ENCODE data around the gene NRK. TPM values are rescaled to one million over a fixed set of nuclear protein-coding genes. Genes with fewer than 3 reads are reported as not detected.
A peak's percentile ranks its signal among the peaks of the same experiment; 100 is the strongest.

The NRK gene
- polyA plus RNA-seq, 1 donor, result 4.9 TPM

DNA sequence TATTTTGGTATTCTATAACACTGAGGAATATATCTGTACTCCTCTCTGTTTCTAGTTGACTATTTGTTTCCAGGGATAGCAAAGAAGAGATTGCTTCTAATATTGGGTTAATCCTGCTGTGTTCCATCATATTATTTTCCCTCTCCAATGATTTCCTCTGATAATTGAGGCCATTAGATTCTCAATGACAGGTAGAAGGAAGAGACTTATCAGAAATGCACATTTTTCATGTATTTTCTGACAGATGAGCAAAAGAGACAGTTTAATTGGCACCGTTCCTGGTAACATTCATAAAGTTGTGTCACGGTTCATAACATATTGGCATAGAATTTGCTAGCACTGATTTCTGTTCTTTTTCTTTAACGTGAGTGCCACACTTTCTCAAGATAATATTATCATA, 58.2 kb downstream of the NRK start:
- DNase-seq, result no peak
- H3K4me1 ChIP-seq (ENCODE audit: control insufficient read depth, insufficient read depth, low read length), result no peaks in the 10 kb centered on the region
- H3K9me3 ChIP-seq (ENCODE audit: control insufficient read depth, low read depth, low read length), result no peaks in the 10 kb centered on the region
- H3K36me3 ChIP-seq (ENCODE audit: control insufficient read depth, insufficient read depth, low read length), result no peaks in the 10 kb centered on the region
- no peak overlapping the region for H3K4me3 ChIP-seq (ENCODE audit: low read length)
- H3K27me3 ChIP-seq (ENCODE audit: control insufficient read depth, insufficient read depth, low read length), result no peaks in the 10 kb centered on the region
- H3K27ac ChIP-seq (ENCODE audit: low read length), result no peak overlapping the region
- WGBS (ENCODE audit: insufficient coverage, low lambda C conversion rate), result no CpG with 5 or more reads among the region's 3 CpGs

DNA sequence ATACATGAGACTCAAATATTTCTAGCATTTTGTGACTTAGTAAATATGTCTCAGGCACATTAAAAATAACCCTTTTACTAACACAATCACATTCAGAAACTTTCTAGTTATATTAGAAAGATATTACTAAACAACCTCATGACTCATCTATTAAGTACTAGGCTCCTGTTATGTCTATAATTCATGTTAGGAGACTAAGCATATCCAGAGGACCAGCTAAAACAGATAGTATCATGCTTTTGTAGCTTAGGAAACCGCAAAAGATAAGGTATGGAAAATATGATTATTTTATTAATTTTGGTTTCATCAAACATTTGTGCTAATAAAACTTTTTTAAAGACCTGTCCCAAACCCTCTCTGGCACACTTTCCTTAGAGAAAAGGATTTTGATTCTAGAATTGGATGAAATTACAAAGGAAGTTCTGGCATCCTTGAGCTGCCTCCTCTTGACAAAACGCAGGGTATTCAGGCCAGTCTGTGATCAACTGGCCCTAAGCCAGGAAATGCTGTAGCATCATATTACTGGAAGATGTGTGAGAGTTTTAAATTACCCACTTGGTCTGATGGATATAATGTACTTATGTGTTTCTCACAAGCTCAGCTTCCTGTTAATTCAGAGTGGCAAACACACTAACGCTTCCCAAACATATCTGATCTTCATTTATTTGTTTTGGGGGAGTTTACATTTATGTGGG, 60.4 kb downstream of the NRK start:
- Histone ChIP-seq H3K27ac (ENCODE audit: low read length) (no peak overlapping the region), H3K27me3 (ENCODE audit: control insufficient read depth, insufficient read depth, low read length) (no peaks in the 10 kb centered on the region), H3K36me3 (ENCODE audit: control insufficient read depth, insufficient read depth, low read length) (no peaks in the 10 kb centered on the region), H3K4me3 (ENCODE audit: low read length) (no peak overlapping the region), H3K9me3 (ENCODE audit: control insufficient read depth, low read depth, low read length) (no peaks in the 10 kb centered on the region), H3K4me1 (ENCODE audit: control insufficient read depth, insufficient read depth, low read length) (no peaks in the 10 kb centered on the region)
- no CpG with 5 or more reads among the region's 3 CpGs for WGBS (ENCODE audit: insufficient coverage, low lambda C conversion rate)
- no peak for DNase-seq

DNA sequence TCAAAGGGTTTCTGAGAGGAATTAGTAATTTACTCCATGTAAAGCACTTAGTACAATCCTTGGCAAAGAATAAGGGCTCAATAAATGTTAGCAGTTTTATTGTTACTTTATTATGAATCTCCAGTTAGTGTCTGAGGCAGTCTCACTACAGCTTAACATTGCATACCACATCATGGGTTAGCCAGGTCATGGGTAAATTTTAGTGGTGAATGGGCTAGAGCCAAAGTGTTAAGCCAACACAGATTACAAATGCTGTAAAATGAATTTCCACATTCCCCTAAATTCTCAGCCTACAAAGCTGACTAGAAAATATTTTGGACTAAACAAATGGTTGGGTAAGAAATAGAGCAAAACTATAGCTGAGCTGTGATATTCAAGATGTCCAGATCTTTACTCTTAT, 72.4 kb downstream of the NRK start:
- no peak for DNase-seq
- no peak overlapping the region for H3K4me3 ChIP-seq (ENCODE audit: low read length)
- H3K27me3 ChIP-seq (ENCODE audit: control insufficient read depth, insufficient read depth, low read length), result no peaks in the 10 kb centered on the region
- no peaks in the 10 kb centered on the region for H3K9me3 ChIP-seq (ENCODE audit: control insufficient read depth, low read depth, low read length)
- H3K36me3 ChIP-seq (ENCODE audit: control insufficient read depth, insufficient read depth, low read length), result no peaks in the 10 kb centered on the region
- H3K27ac ChIP-seq (ENCODE audit: low read length), result no peak overlapping the region
- no peaks in the 10 kb centered on the region for H3K4me1 ChIP-seq (ENCODE audit: control insufficient read depth, insufficient read depth, low read length)

DNA sequence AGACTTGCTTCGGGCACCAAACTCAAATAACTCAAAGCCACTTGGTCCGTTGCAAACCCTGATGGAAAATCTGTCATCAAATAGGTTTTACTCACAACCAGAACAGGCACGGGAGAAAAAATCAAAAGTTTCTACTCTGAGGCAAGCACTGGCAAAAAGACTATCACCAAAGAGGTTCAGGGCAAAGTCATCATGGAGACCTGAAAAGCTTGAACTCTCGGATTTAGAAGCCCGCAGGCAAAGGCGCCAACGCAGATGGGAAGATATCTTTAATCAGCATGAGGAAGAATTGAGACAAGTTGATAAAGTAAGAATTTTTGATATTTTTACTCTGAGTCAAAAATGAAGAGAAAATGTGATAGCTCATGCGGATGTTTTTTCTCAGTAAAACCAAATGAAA, 87.2 kb downstream of the NRK start:
- Histone ChIP-seq H3K4me3 (ENCODE audit: low read length) (no peak overlapping the region), H3K27me3 (ENCODE audit: control insufficient read depth, insufficient read depth, low read length) (no peaks in the 10 kb centered on the region), H3K36me3 (ENCODE audit: control insufficient read depth, insufficient read depth, low read length) (no peaks in the 10 kb centered on the region), H3K4me1 (ENCODE audit: control insufficient read depth, insufficient read depth, low read length) (no peaks in the 10 kb centered on the region), H3K9me3 (ENCODE audit: control insufficient read depth, low read depth, low read length) (no peaks in the 10 kb centered on the region), H3K27ac (ENCODE audit: low read length) (no peak overlapping the region)
- no peak for DNase-seq
- no CpG with 5 or more reads among the region's 8 CpGs for WGBS (ENCODE audit: insufficient coverage, low lambda C conversion rate)

DNA sequence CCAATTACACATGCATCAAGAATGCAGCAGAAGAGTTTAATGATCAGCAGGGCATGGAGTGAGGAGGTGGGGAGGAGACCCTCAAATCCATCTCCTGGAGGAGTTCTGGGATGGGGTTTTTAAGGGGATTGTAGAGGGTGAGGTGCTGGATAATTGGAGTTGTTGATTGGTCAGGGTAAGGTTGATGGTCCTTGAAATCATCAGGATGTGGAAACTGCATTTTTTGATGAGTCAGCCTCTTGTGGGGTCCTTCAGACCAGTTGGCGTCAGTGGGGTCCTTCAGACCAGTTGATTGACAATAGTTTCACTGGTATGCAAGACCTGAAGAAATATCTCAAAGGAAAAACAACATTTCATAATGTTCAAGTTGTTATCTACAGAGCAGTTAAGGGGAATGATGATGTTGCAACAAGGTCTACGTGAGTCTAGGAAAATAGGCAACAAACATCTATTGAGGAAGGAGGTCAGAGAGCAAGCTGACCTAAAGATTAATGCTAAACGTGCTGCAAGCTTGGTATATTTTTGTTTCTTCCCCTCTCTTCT, 88.3 kb downstream of the NRK start:
- Histone ChIP-seq H3K27me3 (ENCODE audit: control insufficient read depth, insufficient read depth, low read length) (no peaks in the 10 kb centered on the region), H3K36me3 (ENCODE audit: control insufficient read depth, insufficient read depth, low read length) (no peaks in the 10 kb centered on the region), H3K4me1 (ENCODE audit: control insufficient read depth, insufficient read depth, low read length) (no peaks in the 10 kb centered on the region), H3K27ac (ENCODE audit: low read length) (no peak overlapping the region), H3K9me3 (ENCODE audit: control insufficient read depth, low read depth, low read length) (no peaks in the 10 kb centered on the region), H3K4me3 (ENCODE audit: low read length) (no peak overlapping the region)
- peak; percentile 6 to 24 for DNase-seq
- WGBS (ENCODE audit: insufficient coverage, low lambda C conversion rate), result no CpG with 5 or more reads among the region's 3 CpGs

DNA sequence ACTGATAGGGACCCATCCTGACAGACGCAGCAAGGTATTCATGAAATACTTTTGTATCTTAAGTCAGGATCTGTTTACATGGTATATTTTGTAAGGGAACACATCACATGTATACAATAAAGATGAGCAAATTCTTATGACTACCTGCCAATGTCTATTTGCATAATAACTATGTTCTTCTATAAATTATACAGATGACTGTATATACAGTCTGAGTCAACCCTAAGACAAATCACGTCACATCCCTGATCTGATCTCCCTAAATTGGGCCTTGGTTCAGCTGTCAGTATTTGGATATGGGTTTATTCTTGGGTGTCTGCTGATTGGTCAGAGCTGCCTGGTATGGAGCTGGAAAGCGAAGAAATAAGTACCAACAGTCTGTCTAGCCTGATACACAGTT, 122.9 kb downstream of the NRK start:
- no peaks in the 10 kb centered on the region for H3K9me3 ChIP-seq (ENCODE audit: control insufficient read depth, low read depth, low read length)
- H3K27ac ChIP-seq (ENCODE audit: low read length), result no peak overlapping the region
- H3K4me1 ChIP-seq (ENCODE audit: control insufficient read depth, insufficient read depth, low read length), result no peaks in the 10 kb centered on the region
- WGBS (ENCODE audit: insufficient coverage, low lambda C conversion rate), result no CpG with 5 or more reads among the region's 3 CpGs
- H3K4me3 ChIP-seq (ENCODE audit: low read length), result no peak overlapping the region
- H3K36me3 ChIP-seq (ENCODE audit: control insufficient read depth, insufficient read depth, low read length), result no peaks in the 10 kb centered on the region
- H3K27me3 ChIP-seq (ENCODE audit: control insufficient read depth, insufficient read depth, low read length), result no peaks in the 10 kb centered on the region
- no peak for DNase-seq

DNA sequence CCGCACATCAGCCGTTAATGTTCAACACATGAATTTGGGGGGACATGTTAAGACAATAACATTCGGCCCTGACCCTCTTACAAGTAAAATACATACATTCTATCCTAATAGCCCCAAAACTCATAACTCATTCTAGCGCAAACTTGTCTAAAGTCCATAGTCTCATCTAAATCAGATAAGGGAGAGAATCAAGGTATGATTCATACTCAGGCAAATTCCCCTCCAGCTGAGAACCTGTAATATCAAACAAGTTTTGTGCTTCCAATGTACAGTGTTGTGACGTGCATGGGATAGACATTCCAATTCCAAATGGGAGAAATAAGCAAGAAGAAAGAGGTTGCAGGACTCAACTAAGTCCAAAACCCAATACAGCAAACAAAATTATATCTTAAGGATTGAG, 147.1 kb downstream of the NRK start:
- Histone ChIP-seq H3K36me3 (ENCODE audit: control insufficient read depth, insufficient read depth, low read length) (no peaks in the 10 kb centered on the region), H3K4me3 (ENCODE audit: low read length) (no peak overlapping the region), H3K27me3 (ENCODE audit: control insufficient read depth, insufficient read depth, low read length) (no peaks in the 10 kb centered on the region), H3K4me1 (ENCODE audit: control insufficient read depth, insufficient read depth, low read length) (peaks cover 7% of the 10 kb centered on the region), H3K27ac (ENCODE audit: low read length) (no peak overlapping the region), H3K9me3 (ENCODE audit: control insufficient read depth, low read depth, low read length) (no peaks in the 10 kb centered on the region)
- no CpG with 5 or more reads among the region's 5 CpGs for WGBS (ENCODE audit: insufficient coverage, low lambda C conversion rate)
- DNase-seq, result peak in 1 of 2 donors; percentile 23

DNA sequence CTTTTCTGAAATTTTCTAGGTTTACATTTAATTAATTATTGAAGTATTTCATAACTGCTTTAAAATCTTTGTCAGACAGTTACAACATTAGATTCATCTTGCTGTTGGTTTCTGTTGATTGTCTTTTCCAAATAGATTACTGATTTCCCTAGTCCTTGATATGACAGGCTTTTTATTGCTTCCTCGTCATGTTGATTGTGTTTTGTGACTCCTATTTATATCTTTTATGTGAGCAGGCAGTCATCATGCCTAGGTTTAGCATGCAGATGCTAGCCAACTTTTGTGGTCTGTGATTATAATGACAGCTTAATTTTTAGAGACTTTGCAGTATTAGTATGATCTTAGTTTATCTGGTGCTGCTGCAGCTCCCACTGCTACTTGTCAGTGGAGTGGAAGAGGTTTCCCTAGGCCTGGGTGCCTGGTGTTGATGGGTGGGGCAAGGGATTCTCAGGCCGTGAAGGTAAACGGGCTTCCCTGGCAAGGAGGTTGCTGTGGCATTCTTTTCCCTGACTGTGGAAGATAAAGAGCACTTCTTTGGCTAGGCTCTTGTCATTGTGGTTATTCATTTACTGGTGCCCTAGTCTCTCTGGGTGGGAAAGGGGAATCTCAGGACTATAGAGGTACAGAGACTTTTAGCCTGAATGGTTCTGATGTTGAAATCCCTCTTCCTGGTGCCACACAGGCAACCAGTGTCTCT, 150.5 kb downstream of the NRK start:
- DNase-seq, result peak; percentile 27 to 66
- Histone ChIP-seq H3K9me3 (ENCODE audit: control insufficient read depth, low read depth, low read length) (no peaks in the 10 kb centered on the region), H3K4me1 (ENCODE audit: control insufficient read depth, insufficient read depth, low read length) (peaks cover 9% of the 10 kb centered on the region), H3K27me3 (ENCODE audit: control insufficient read depth, insufficient read depth, low read length) (no peaks in the 10 kb centered on the region), H3K4me3 (ENCODE audit: low read length) (no peak overlapping the region), H3K36me3 (ENCODE audit: control insufficient read depth, insufficient read depth, low read length) (no peaks in the 10 kb centered on the region), H3K27ac (ENCODE audit: low read length) (peak overlapping the region; percentile 63)
- no CpG with 5 or more reads among the region's 3 CpGs for WGBS (ENCODE audit: insufficient coverage, low lambda C conversion rate)

DNA sequence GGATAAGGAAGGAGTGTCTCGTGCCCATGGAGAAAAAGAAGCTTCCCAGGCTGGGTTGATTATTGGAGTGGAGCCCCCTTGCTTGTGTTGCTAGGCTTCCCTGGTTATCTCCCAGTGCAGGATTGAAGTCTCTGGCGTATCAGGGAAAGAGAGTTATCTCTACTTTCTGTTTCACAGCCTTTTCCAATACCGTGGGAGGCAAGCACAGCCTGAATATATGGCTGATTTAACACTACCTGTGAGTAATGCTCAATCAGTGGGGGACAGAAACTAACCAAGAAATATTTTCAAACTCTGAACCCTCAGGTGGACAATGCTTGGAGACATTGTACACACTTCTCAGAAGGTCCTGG, 151.0 kb downstream of the NRK start:
- H3K27ac ChIP-seq (ENCODE audit: low read length), result peak overlapping the region; percentile 63
- H3K36me3 ChIP-seq (ENCODE audit: control insufficient read depth, insufficient read depth, low read length), result no peaks in the 10 kb centered on the region
- H3K4me3 ChIP-seq (ENCODE audit: low read length), result no peak overlapping the region
- DNase-seq, result peak in 1 of 2 donors; percentile 5
- H3K9me3 ChIP-seq (ENCODE audit: control insufficient read depth, low read depth, low read length), result no peaks in the 10 kb centered on the region
- no peaks in the 10 kb centered on the region for H3K27me3 ChIP-seq (ENCODE audit: control insufficient read depth, insufficient read depth, low read length)
- peaks cover 9% of the 10 kb centered on the region for H3K4me1 ChIP-seq (ENCODE audit: control insufficient read depth, insufficient read depth, low read length)
- no CpG with 5 or more reads among the region's 3 CpGs for WGBS (ENCODE audit: insufficient coverage, low lambda C conversion rate)

DNA sequence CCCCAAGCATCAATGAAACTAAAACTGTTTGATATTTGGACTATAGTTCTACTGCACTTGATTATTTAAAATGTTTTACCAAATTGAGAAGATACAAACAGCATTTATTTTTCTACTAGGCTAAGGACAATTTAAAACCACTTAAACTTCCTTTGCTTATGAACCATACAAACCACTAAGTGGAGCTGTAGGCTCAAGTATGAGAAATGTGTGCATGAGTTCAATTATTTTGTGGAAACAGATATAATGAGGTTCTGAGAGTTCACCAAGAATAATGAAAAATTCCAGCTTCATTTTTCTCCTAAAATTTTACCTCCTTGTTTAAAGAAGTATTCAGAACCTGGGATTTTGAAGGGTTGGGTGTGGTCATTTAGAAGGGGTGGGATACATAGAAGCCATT, 153.0 kb downstream of the NRK start:
- H3K9me3 ChIP-seq (ENCODE audit: control insufficient read depth, low read depth, low read length), result no peaks in the 10 kb centered on the region
- DNase-seq, result peak in 1 of 2 donors; percentile 9
- H3K27ac ChIP-seq (ENCODE audit: low read length), result no peak overlapping the region
- peaks cover 2% of the 10 kb centered on the region for H3K4me1 ChIP-seq (ENCODE audit: control insufficient read depth, insufficient read depth, low read length)
- no peaks in the 10 kb centered on the region for H3K36me3 ChIP-seq (ENCODE audit: control insufficient read depth, insufficient read depth, low read length)
- H3K4me3 ChIP-seq (ENCODE audit: low read length), result no peak overlapping the region
- no peaks in the 10 kb centered on the region for H3K27me3 ChIP-seq (ENCODE audit: control insufficient read depth, insufficient read depth, low read length)

Data from large intestine (tissue), 3 donors.